AML-193 (cell line): Measurements from ENCODE around the gene GTF3C4.
"Not testable (repeated sequence)": the region's sequence is repeated elsewhere in the genome, so short reads cannot be mapped to it uniquely, and the experiment has no call there.

Source experiments
- DNase-seq, 2 experiments: peaks; one replicate each; lab custom pipeline; 2025; lab: John Stamatoyannopoulos, UW

GTF3C4 gene

GRCh38 chr9:132702254-132702653 lies 32.0 kb downstream of the GTF3C4 start:
- no peak for DNase-seq

GRCh38 chr9:132703336-132703735 lies 33.1 kb downstream of the GTF3C4 start:
- no peak for DNase-seq

DNA sequence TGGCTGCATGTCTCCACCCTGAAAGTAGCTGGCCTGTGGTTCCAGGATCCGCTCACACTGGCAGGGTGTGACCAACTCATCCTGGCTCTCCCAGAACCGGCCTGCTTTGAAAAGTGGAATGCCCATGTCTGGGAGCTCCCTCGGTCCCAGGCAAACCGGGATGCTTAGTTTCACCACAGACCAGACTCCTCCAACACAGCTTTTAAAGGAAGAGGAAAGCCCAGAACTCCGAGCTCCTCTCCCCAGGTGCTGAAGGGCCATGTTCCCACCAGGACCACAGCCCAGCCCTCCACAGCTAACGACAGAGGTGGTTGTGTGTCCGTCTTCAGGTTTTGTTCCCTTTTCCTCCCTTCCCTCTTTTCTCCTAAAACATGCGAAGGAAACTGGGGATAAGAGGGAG lies 38.0 kb downstream of the GTF3C4 start:
- DNase-seq: no peak

- DNase-seq: no peak
These were observed 38.6 kb downstream of the GTF3C4 start for GRCh38 chr9:132708769-132709430.

DNA sequence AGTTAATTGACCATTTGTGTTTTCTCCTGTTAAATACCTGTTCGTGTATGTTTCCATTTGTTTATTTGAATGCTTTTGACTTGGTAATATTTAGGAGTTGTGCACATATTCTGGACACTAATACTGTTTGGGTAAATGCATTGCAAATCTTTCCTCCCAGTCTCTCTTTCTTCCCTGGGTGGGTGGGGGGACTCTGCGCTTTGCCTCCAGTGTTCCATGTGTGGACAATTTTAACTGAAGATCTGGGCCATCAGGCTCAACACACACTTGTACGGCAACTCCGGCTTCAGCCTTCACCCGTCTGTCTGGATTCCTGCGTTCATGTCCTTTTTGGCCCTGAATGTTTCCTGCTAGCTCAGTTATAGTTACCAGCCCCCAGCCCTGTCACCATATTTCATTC lies 40.1 kb downstream of the GTF3C4 start:
- no peak for DNase-seq

DNA sequence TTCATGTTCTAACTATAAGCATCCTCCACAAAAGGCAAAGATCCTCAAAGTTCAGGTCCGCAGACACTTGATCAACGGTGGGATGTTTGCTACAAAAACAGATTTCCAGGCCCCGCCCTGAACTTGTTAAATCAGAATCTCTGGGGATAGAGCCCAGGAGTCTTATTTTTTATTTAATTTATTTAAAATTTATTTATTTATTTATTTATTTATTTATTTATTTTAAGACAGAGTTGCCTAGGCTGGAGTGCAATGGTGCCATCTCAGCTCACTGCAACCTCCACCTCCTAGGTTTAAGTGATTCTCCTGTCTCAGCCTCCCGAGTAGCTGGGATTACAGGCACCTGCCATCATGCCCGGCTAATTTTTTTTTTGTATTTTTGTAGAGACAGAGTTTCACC lies 40.9 kb downstream of the GTF3C4 start:
- not testable (repeated sequence) for DNase-seq

DNA sequence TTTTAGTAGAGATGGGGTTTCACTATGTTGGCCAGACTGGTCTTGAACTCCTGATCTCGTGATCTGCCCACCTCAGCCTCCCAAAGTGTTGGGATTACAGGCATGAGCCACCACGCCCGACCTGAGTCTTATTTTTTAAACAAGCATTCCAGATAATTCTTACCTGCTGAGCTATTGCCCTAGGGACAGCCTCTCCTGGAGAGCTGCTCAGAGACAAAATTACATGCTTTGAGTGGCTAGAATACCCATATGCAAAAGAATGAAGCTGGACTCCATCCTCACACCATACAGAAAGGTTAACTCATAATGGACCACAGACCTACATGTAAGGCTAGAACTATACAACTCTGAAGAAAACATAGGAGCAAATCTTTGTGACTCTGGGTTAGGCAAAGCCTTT lies 41.6 kb downstream of the GTF3C4 start:
- no peak for DNase-seq

DNA sequence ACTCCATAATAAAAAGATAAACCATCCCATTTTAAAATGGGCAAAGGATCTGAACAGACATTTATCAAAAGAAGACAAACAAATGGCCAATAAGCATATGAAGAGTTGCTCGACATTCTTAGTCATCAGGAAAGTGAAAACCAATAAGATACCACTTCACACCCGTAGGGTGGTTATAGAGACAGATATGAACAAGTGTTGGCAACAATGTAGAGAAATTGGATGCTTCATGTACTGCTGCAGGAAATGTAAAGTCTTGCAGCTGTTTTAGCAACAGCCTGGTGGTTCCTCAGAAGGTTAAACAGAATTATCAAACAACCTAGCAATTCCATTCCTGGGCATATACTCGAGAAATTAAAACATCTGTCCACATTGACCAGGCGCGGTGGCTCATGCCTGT lies 42.5 kb downstream of the GTF3C4 start:
- DNase-seq: no peak

- DNase-seq: no peak
These were observed 45.7 kb downstream of the GTF3C4 start for GRCh38 chr9:132716007-132716406.

DNA sequence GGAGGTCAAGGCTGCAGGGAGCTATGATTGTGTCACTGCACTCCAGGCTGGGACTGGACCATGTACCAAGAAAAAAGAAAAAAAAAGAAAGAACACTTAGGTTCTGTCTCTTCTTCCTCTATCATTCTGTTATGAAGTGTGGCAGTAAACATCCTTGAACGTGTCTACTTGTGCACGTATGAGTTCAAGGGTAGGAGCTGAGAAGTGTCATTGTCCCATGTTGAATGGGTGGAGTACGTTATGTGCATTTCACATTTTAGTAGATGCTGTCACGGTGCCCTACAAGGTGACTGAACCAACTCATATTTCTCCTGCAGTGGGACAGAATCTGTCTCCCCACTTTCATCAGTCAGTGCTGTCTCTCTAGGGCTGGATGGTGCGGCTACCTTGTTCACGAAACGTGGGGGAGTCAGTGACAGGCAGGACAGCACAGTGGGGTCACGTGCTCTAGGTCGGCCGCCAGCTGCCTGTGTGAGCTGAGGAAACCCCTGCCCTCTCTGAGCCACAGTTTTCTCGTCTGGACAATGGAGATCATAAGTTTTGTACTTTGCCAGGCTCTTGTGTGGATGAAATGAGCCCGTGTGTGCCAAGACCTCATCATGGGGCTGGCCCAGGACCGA lies 47.2 kb downstream of the GTF3C4 start:
- no peak for DNase-seq

- DNase-seq: not testable (repeated sequence)
These were observed 48.2 kb downstream of the GTF3C4 start for GRCh38 chr9:132718381-132718928.

DNA sequence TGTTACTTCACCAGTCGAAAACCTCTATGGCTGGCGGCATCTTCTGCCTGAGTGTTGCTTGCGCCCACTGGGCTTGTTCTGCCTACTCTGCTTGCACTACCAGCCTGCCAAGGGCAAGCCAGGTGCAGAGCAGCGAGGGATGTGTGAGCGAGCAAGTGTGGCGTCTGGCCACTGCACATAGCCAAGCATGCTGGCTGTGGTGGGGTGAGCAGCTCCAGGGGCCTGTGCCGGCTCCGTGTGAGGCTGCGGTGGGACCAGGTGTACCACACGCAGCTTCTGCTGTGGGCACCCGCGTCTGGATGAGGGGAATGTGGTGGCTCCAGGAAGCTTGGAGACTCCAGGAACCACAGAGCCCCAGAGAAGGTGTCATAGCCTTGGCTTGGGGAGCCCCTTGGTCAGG lies 51.4 kb downstream of the GTF3C4 start:
- no peak for DNase-seq

DNA sequence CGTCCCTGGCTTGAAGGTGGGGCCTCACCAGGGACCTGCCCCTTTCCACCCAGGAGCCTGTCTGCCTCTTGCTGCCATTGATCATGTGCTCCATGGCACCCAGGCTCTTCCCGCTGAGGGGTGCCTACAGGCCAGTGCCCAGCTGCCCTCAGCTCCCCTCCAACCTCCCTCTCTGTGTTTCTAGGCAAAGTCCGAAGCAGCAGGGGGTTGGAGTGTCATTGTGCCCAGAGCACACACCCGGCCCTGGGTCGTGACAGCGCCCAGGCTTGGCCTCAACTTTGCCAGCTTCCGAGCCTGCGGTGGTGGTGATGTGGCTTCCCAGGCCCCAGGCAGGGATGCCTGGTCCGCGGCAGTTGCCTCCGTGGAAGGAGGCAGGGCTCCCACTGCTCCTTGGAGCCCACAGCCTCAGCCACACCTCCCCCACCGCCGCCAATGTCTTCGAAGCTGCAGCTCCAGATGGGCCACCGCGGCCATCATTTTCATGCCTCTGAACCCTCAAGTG lies 52.4 kb downstream of the GTF3C4 start:
- DNase-seq: no peak

- DNase-seq: no peak
These were observed 53.5 kb downstream of the GTF3C4 start for GRCh38 chr9:132723809-132724208.

- DNase-seq: no peak
These were observed 55.0 kb downstream of the GTF3C4 start for GRCh38 chr9:132725306-132725705.

GRCh38 chr9:132726576-132727130 lies 56.4 kb downstream of the GTF3C4 start:
- DNase-seq: no peak

GRCh38 chr9:132728071-132728470 lies 57.8 kb downstream of the GTF3C4 start:
- DNase-seq: no peak

DNA sequence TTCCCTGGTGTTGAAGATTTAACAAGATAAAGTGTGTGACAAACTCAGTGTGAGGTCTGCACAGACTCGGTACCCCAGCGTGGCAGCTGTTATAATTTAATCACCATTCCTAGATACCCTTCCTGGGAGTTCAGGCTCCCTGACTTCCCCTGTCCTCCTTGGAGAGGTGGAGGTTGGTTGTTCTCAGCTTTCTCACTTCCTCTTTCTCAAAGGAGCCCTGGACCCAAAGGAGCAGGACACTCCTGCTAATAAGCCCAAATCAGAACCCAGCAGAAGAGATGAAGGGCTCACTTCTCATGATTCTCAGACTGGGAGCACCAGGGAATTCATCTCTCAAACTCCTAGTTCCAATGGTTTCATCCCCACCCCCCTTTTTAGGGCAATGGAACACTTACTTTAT lies 58.2 kb downstream of the GTF3C4 start:
- no peak for DNase-seq

DNA sequence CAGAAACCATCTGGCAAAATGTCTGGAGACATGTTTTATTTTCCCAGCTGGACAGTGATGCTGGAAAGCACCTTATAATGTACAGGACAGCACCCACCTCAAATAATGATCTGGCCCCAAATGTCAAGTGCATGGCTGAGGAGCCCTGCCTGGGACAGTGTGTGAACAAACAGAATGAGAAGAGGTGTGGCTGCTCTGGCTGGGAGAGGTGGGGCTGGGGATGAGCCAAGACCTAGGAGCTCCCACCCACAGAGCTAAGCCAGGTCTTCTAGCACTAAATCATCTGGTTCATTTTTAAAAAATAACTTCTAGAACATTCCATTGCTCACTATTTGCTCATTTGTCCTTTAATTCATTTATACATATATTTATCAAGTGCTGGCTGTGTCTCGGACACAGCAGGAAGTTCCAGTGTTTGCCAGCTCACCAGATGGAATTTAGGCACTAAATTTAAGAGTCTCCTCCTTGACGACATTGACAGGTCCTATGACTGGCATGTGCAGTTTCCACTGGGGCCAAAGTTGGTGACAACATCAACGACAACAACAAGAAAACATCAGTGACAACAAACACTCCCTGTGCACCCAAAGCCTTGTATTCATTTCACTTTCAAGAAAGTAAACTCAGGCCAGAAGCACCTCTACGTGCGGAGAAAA lies 59.1 kb downstream of the GTF3C4 start:
- no peak for DNase-seq

DNA sequence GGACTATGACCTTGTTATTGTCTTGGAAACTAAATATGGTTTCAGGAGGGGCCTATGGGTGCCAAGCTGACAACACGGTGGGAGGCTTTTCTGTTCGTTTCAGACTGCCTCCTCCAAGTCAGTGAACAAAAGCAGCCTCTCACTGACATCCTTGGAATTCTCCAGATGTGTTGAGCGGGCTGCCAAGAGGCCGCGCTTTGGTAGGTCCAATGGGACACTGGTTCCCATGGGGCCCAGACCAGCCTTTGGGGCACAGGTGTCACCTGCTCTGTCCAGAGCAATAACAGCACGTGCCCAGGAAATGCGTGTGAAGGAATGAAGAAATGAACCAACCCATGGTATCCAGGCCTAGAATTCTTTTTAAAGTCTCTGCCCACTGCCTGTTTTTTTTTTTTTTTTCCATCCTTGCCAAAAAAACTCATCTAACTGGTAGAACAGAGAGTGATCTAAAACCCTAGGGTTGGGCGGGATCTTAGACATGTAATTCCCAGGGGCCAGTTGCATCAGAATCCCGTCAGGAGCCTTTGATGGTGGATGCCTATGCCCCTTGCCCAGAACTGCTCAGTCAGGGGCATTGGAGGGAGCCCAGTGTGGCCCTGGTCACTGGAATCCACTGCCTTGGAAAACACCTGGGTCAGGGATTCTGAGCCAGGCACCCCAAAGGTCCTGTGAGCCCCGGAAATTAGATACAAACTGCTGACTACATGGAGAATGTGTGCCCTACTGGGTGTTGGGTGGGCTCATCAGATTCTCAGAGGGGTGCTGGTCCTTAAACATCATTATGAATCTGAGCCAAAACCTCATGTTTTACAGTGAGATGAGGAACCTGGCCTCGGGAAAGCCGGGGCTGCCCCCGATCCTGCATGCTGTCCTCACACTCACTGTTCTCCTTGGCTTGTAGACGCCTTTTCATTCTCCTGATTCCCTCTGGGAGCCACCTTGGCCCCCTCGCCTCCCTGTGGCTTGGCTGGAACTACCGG lies 60.1 kb downstream of the GTF3C4 start:
- DNase-seq: no peak

DNA sequence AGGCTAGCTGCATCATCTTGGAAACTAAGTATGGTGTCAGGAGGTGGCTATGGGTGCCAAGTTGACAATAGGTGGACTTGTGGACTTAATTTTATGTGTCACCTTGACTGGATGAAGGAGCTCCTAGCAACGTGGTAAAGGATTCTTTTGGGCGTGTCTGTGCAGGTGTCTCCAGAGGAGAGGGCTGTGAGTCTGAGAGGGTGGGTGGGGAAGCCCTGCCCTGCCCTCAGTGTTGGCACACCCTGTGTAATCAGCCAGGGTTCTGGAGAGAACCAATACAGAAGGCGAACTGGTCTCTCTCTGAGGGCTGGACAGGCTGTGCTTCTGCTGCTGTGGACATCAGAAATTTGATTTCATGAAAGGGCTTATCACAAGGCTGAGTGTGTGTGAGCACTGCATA lies 61.0 kb downstream of the GTF3C4 start:
- DNase-seq: no peak
